ENCODE data around the gene SGSM2.
A peak's percentile ranks its signal among the peaks of the same experiment; 100 is the strongest.

SGSM2 gene

GRCh38 chr17:2362016-2362415 is 24.7 kb downstream of the SGSM2 start:
- Histone ChIP-seq H3K9ac (no peak overlapping the region), H3K27ac (no peak overlapping the region), H3K36me3 (peaks cover 22 to 88% (median 59%) of the 10 kb centered on the region in 11 experiments), H3K4me2 (no peak overlapping the region), H4K20me1 (peaks cover 0 to 40% (median 10%) of the 10 kb centered on the region in 11 experiments; a peak in 9 of 22 replicates), H3K4me1 (peaks cover 0 to 16% (median 8%) of the 10 kb centered on the region in 10 experiments; a peak in 13 of 20 replicates), H3K27me3 (no peaks in the 10 kb centered on the region), H3K9me3 (replicated peaks in 1 of 11) (no peaks in the 10 kb centered on the region), H3K4me3 (no peak overlapping the region)
- TF ChIP-seq Cebpa-rat (IDR thresholded peaks at IDR 0.05) = no peak

GRCh38 chr17:2362416-2362815 is 25.1 kb downstream of the SGSM2 start:
- Histone ChIP-seq H3K27ac (no peak overlapping the region), H3K27me3 (no peaks in the 10 kb centered on the region), H3K4me3 (no peak overlapping the region), H3K4me2 (no peak overlapping the region), H3K9ac (no peak overlapping the region), H4K20me1 (peaks cover 0 to 36% (median 10%) of the 10 kb centered on the region in 11 experiments; a peak in 9 of 22 replicates), H3K9me3 (replicated peaks in 1 of 11) (no peaks in the 10 kb centered on the region), H3K4me1 (peaks cover under 1 to 19% (median 11%) of the 10 kb centered on the region in 10 experiments), H3K36me3 (peaks cover 22 to 84% (median 59%) of the 10 kb centered on the region in 11 experiments)
- no peak for TF ChIP-seq Cebpa-rat (IDR thresholded peaks at IDR 0.05)

GRCh38 chr17:2362881-2363280 is 25.6 kb downstream of the SGSM2 start:
- Histone ChIP-seq H3K4me1 (peaks cover 5 to 19% (median 14%) of the 10 kb centered on the region in 10 experiments), H3K9ac (no peak overlapping the region), H3K4me2 (no peak overlapping the region), H3K27ac (no peak overlapping the region), H3K9me3 (replicated peaks in 1 of 11) (no peaks in the 10 kb centered on the region), H4K20me1 (peaks cover 0 to 34% (median 8%) of the 10 kb centered on the region in 11 experiments; a peak in 9 of 22 replicates), H3K36me3 (peaks cover 22 to 80% (median 59%) of the 10 kb centered on the region in 11 experiments), H3K27me3 (no peaks in the 10 kb centered on the region), H3K4me3 (no peak overlapping the region)
- no peak for TF ChIP-seq Cebpa-rat (IDR thresholded peaks at IDR 0.05)

GRCh38 chr17:2363318-2363717 is 26.0 kb downstream of the SGSM2 start:
- no peak overlapping the region for H3K4me3 ChIP-seq
- peaks cover 9 to 19% (median 17%) of the 10 kb centered on the region in 10 experiments for H3K4me1 ChIP-seq
- H3K9ac ChIP-seq = no peak overlapping the region
- no peak overlapping the region for H3K4me2 ChIP-seq
- peaks cover 0 to 33% (median 4%) of the 10 kb centered on the region in 11 experiments; a peak in 9 of 22 replicates for H4K20me1 ChIP-seq
- no peaks in the 10 kb centered on the region for H3K9me3 ChIP-seq (replicated peaks in 1 of 11)
- H3K27ac ChIP-seq = no peak overlapping the region
- H3K36me3 ChIP-seq = peaks cover 22 to 78% (median 59%) of the 10 kb centered on the region in 11 experiments
- H3K27me3 ChIP-seq = no peaks in the 10 kb centered on the region
- no peak for TF ChIP-seq Cebpa-rat (IDR thresholded peaks at IDR 0.05)

GRCh38 chr17:2363851-2364762 is 26.8 kb downstream of the SGSM2 start:
- Histone ChIP-seq H3K36me3 (peaks cover 22 to 77% (median 59%) of the 10 kb centered on the region in 11 experiments), H4K20me1 (peaks cover 0 to 33% (median 0%) of the 10 kb centered on the region in 11 experiments; a peak in 8 of 22 replicates), H3K4me3 (no peak overlapping the region), H3K27ac (no peak overlapping the region), H3K9ac (no peak overlapping the region), H3K4me2 (no peak overlapping the region), H3K27me3 (no peaks in the 10 kb centered on the region), H3K4me1 (peaks cover 17 to 26% (median 24%) of the 10 kb centered on the region in 10 experiments), H3K9me3 (replicated peaks in 1 of 11) (no peaks in the 10 kb centered on the region)
- no peak for TF ChIP-seq Cebpa-rat (IDR thresholded peaks at IDR 0.05)

GRCh38 chr17:2364763-2365116 is 27.4 kb downstream of the SGSM2 start:
- no peak overlapping the region for H3K4me3 ChIP-seq
- H4K20me1 ChIP-seq = peaks cover 0 to 33% (median 0%) of the 10 kb centered on the region in 11 experiments; a peak in 7 of 22 replicates
- H3K27me3 ChIP-seq = no peaks in the 10 kb centered on the region
- no peak for TF ChIP-seq Cebpa-rat (IDR thresholded peaks at IDR 0.05)
- no peak overlapping the region for H3K27ac ChIP-seq
- peaks cover 22 to 71% (median 54%) of the 10 kb centered on the region in 11 experiments for H3K36me3 ChIP-seq
- H3K9me3 ChIP-seq (replicated peaks in 1 of 11) = no peaks in the 10 kb centered on the region
- H3K4me2 ChIP-seq = no peak overlapping the region
- no peak overlapping the region for H3K9ac ChIP-seq
- peaks cover 20 to 33% (median 30%) of the 10 kb centered on the region in 10 experiments for H3K4me1 ChIP-seq

- no peak overlapping the region for H3K4me3 ChIP-seq
- H3K4me1 ChIP-seq = peaks cover 20 to 37% (median 34%) of the 10 kb centered on the region in 10 experiments
- no peaks in the 10 kb centered on the region for H3K27me3 ChIP-seq
- H3K9me3 ChIP-seq (replicated peaks in 1 of 11) = no peaks in the 10 kb centered on the region
- H3K9ac ChIP-seq = no peak overlapping the region
- no peak overlapping the region for H3K4me2 ChIP-seq
- H4K20me1 ChIP-seq = peaks cover 0 to 34% (median 0%) of the 10 kb centered on the region in 11 experiments; a peak in 7 of 22 replicates
- TF ChIP-seq Cebpa-rat (IDR thresholded peaks at IDR 0.05) = no peak
- no peak overlapping the region for H3K27ac ChIP-seq
- H3K36me3 ChIP-seq = peaks cover 22 to 67% (median 52%) of the 10 kb centered on the region in 11 experiments
These were observed 27.8 kb downstream of the SGSM2 start for GRCh38 chr17:2365132-2365531.

GRCh38 chr17:2366747-2367494 is 29.6 kb downstream of the SGSM2 start:
- Histone ChIP-seq H3K36me3 (peaks cover 28 to 67% (median 54%) of the 10 kb centered on the region in 11 experiments), H3K27ac (peak overlapping the region in 2 of 11 experiments; percentile 20 to 28; a peak in 1 of 22 replicates), H3K9me3 (replicated peaks in 1 of 11) (no peaks in the 10 kb centered on the region), H3K4me2 (peak overlapping the region in 3 of 11 experiments; percentile 74 to 79 (median 78); a peak in 5 of 22 replicates), H3K9ac (peak overlapping the region in 6 of 11 experiments; percentile 5 to 37 (median 12); a peak in 4 of 22 replicates), H3K27me3 (no peaks in the 10 kb centered on the region), H3K4me1 (peaks cover 20 to 41% (median 38%) of the 10 kb centered on the region in 10 experiments), H4K20me1 (peaks cover 0 to 32% (median 0%) of the 10 kb centered on the region in 11 experiments; a peak in 4 of 22 replicates), H3K4me3 (no peak overlapping the region)
- TF ChIP-seq Cebpa-rat (IDR thresholded peaks at IDR 0.05) = no peak
